PC-9 (cell line): ENCODE measurements around the gene LZTFL1.

Experiments
- EZH2 ChIP-seq: fragments of 200-600 bp; sonication (generic); IDR thresholded peaks from 2 replicates; pipeline ENCODE4 v1.8.0; 2017; ENCODE audit warnings: antibody characterized with exemption, low read depth
- TF ChIP-seq, protein P1 (sequence below): fragments of 200-600 bp; sonication (generic); conservative IDR thresholded peaks from 2 replicates; pipeline ENCODE4 v1.6.1; 2017; ENCODE audit warnings: mixed run types, antibody characterized with exemption, mild to moderate bottlenecking, moderate library complexity

- TF ChIP-seq, protein P1, sequence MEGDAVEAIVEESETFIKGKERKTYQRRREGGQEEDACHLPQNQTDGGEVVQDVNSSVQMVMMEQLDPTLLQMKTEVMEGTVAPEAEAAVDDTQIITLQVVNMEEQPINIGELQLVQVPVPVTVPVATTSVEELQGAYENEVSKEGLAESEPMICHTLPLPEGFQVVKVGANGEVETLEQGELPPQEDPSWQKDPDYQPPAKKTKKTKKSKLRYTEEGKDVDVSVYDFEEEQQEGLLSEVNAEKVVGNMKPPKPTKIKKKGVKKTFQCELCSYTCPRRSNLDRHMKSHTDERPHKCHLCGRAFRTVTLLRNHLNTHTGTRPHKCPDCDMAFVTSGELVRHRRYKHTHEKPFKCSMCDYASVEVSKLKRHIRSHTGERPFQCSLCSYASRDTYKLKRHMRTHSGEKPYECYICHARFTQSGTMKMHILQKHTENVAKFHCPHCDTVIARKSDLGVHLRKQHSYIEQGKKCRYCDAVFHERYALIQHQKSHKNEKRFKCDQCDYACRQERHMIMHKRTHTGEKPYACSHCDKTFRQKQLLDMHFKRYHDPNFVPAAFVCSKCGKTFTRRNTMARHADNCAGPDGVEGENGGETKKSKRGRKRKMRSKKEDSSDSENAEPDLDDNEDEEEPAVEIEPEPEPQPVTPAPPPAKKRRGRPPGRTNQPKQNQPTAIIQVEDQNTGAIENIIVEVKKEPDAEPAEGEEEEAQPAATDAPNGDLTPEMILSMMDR, result no peak
- no peak for TF ChIP-seq EZH2
Measured at GRCh38 chr3:45816544-45816943, 25.4 kb downstream of the LZTFL1 start.
